ENCODE data around the gene BTBD2.
A peak's percentile ranks its signal among the peaks of the same experiment; 100 is the strongest.

The BTBD2 gene

DNA sequence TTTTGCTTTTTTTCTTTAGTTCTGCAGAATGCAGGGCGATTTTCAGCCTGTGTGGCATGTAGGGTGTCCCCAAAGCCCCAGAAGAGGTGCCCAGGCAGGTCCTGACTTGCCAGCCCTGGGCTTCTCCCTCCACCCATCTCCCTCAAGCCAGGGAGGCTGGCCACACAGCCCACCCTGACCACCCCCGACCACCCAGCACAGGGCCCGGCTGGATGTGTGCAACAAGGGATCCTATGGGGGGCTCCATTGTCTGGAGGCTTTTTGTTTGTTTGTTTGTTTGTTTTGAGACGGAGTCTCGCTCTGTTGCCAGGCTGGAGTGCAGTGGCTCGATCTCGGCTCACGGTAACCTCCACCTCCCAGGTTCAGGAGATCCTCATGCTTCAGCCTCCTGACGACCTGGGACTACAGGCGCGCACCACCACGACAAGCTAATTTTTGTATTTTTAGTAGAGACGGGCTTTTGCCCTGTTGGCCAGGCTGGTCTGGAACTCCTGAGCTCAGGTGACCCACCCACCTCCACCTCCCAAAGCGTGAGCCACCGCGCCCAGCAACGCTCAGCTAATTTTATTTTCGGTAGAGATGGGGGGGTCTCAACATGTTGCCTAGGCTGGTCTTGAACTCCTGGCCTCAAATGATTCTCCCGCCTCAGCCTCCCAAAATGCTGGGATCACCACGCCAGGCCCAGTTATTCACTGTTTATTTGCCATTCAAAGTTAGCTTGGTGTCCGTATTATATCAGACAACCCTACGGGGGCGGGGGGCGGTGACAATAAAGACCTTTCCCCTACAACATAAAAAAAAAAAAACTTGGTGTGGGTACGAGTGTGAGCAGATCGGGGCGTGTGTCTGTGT lies 43.3 kb upstream of the BTBD2 start:
- H3K27ac ChIP-seq: peak overlapping the region; percentile 92
- no peaks in the 10 kb centered on the region for H3K9me3 ChIP-seq
- H3K27me3 ChIP-seq: no peaks in the 10 kb centered on the region
- H3K36me3 ChIP-seq: no peaks in the 10 kb centered on the region
- no peaks in the 10 kb centered on the region for H4K20me1 ChIP-seq
- no peak for TF ChIP-seq Cebpa-rat (IDR thresholded peaks at IDR 0.05)
- H3K4me1 ChIP-seq: peaks cover 91% of the 10 kb centered on the region
- H3K4me3 ChIP-seq: no peak overlapping the region
- H3K4me2 ChIP-seq: peak overlapping the region; percentile 99
- peak overlapping the region; percentile 88 for H3K9ac ChIP-seq

GRCh38 chr19:2057484-2058469 lies 42.3 kb upstream of the BTBD2 start:
- Histone ChIP-seq H3K27me3 (no peaks in the 10 kb centered on the region), H3K36me3 (no peaks in the 10 kb centered on the region), H3K9ac (peak overlapping the region; percentile 48), H3K9me3 (no peaks in the 10 kb centered on the region), H3K27ac (peak overlapping the region; percentile 74), H3K4me1 (peaks cover 91% of the 10 kb centered on the region), H3K4me2 (peak overlapping the region; percentile 99), H3K4me3 (no peak overlapping the region), H4K20me1 (no peaks in the 10 kb centered on the region)
- TF ChIP-seq Cebpa-rat (IDR thresholded peaks at IDR 0.05): no peak

- no peaks in the 10 kb centered on the region for H3K27me3 ChIP-seq
- peak overlapping the region; percentile 48; the same call in 1 of the 2 replicates for H3K9ac ChIP-seq
- H3K9me3 ChIP-seq: no peaks in the 10 kb centered on the region
- H3K4me2 ChIP-seq: peak overlapping the region; percentile 99
- peak overlapping the region; percentile 74 for H3K27ac ChIP-seq
- peaks cover 91% of the 10 kb centered on the region for H3K4me1 ChIP-seq
- TF ChIP-seq Cebpa-rat (IDR thresholded peaks at IDR 0.05): no peak
- H4K20me1 ChIP-seq: no peaks in the 10 kb centered on the region
- no peak overlapping the region for H3K4me3 ChIP-seq
- H3K36me3 ChIP-seq: no peaks in the 10 kb centered on the region
These were observed 41.3 kb upstream of the BTBD2 start for GRCh38 chr19:2056837-2057192.

DNA sequence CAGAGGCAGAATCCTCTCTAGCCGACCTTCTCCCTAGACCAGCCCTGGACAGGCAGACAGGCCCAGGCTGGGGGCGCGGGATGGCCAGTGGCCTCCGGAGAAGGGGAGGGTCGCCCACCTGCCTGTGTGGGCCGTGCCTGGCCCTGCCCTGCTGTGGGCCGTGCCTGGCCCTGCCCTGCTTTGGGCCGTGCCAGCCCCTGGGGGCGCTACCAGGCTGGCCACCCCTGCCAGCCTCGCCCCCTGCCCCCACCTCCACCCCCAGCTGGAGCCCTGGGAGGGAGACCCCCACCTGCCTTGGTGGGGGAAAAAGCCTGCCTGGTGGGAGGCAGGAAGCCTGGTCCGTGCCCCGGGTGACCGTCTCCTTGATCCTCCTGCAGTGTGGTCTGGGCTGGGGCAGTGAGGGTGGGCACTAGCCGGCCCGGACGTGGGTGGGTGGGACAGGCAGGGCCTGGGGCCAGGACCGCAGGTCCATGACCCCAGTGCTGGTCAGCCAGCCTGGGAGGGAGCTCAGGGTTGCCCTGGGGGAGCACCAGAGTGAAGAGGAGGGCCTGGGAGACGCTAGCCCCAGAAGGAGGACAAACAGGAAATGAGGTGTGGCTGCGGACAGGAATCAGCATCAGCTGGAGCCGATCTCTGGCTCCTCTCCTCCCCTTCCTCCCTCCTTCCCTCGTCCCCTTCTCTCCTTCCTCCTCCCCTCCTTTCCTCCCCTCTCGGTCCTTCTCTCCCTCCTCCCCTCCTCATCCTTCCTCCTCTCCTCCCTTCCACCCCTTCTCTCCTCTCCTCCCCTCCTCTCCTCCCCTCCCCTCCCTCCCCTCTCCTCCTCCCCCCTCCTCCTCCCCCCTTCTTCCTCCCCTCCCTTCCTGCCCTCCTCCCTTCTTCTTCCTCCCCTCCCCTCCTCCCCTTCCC lies 40.7 kb upstream of the BTBD2 start:
- Histone ChIP-seq H3K4me3 (no peak overlapping the region), H3K9ac (0 out of 2 replicates have a peak overlapping the region, but pooled peaks have one; percentile 50), H3K36me3 (no peaks in the 10 kb centered on the region), H3K4me1 (peaks cover 95% of the 10 kb centered on the region), H3K27ac (peak overlapping the region; percentile 73), H3K4me2 (peak overlapping the region; percentile 77), H3K27me3 (no peaks in the 10 kb centered on the region), H4K20me1 (no peaks in the 10 kb centered on the region), H3K9me3 (no peaks in the 10 kb centered on the region)
- no peak for TF ChIP-seq Cebpa-rat (IDR thresholded peaks at IDR 0.05)

GRCh38 chr19:2054763-2055162 lies 39.2 kb upstream of the BTBD2 start:
- Histone ChIP-seq H3K4me3 (no peak overlapping the region), H3K9ac (no peak overlapping the region), H3K36me3 (no peaks in the 10 kb centered on the region), H3K27ac (peak overlapping the region; percentile 19; the same call in 1 of the 2 replicates), H4K20me1 (peaks cover 9% of the 10 kb centered on the region), H3K27me3 (no peaks in the 10 kb centered on the region), H3K4me1 (peaks cover 84% of the 10 kb centered on the region), H3K9me3 (no peaks in the 10 kb centered on the region), H3K4me2 (peak overlapping the region; percentile 77)
- no peak for TF ChIP-seq Cebpa-rat (IDR thresholded peaks at IDR 0.05)

DNA sequence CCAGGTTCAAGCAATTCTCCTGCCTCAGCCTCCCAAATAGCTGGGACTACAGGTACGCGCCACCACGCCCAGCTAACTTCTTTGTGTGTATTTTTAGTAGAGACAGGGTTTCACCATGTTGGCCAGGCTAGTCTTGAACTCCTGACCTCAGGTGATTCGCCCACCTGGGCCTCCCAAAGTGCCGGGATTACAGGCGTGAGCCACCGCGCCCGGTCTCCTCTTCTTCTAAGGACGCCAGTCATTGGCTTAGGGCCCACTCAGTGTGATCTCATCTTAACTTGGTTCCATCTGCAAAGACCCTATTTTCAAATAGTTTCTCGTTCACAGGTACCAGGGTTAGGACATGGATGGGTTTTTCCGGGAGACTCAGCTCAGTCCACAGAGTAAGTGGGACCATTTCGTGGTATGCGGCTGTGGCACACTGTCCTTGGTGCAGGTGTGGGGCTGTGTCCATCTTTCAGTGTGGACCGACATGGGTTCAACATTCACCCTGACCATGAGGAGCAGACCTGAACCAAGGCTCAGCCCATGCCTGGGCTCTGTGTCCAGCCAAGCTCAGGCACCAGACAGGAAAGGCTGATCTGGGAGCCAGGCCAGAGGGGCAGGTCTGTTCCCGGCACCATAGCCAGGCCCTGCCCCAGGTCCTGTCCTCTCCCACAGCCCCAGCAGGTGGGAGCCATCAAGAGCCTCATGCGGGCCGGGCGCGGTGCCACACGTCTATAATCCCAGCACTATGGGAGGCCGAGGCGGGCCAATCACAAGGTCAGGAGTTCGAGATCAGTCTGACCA lies 38.3 kb upstream of the BTBD2 start:
- no peaks in the 10 kb centered on the region for H3K27me3 ChIP-seq
- no peaks in the 10 kb centered on the region for H3K9me3 ChIP-seq
- no peak overlapping the region for H3K4me2 ChIP-seq
- TF ChIP-seq Cebpa-rat (IDR thresholded peaks at IDR 0.05): no peak
- H3K4me1 ChIP-seq: peaks cover 84% of the 10 kb centered on the region
- no peak overlapping the region for H3K4me3 ChIP-seq
- H4K20me1 ChIP-seq: peaks cover 19% of the 10 kb centered on the region
- peaks cover 8% of the 10 kb centered on the region for H3K36me3 ChIP-seq
- H3K27ac ChIP-seq: no peak overlapping the region
- no peak overlapping the region for H3K9ac ChIP-seq

DNA sequence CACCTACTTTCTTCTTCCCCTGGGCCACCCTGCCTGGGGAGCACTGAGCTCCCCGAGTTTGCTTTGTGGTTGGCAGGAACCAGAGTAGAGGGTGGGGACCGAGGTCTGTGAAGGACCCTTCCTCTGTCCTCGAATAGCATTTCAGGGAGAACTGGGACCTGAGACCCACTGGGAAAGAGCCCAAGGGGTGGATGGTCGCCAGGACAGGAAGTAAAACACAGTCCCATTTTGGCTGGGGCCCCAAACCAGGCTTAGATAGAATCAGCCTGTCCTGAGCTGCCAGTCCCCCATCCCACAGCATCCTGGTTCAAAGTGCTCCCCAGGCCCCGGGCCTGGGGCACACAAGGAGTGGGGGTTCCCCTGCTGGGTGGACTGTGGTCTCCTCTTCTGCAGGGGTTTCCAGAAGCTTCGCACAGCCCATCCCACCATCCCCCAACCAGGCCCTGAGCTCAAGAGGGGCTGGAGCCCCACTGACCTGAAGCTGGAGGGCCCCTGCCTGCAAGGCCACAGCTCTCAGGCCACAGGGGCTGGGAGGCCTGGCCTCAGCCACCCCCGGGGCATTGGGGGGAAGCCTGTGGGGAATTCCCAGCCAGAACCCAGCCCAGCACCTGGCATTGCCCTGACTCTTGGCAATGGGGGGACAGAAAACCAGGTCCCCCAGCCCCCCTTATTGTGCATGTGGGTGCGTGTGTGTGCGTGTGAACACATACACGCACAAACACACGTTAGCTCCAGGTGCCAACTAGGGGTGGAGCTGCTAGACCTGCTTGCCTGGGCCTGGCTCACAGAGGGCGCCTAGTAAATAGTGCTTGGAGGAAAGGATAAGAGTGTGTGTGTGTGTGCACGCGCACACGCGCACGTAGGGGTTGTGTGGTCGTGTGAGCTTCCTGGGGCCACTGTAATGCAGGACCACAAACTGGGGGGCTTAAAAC lies 36.5 kb upstream of the BTBD2 start:
- peak overlapping the region; percentile 88 for H3K4me2 ChIP-seq
- H3K27ac ChIP-seq: peak overlapping the region; percentile 82
- peaks cover 36% of the 10 kb centered on the region for H4K20me1 ChIP-seq
- H3K9me3 ChIP-seq: no peaks in the 10 kb centered on the region
- peak overlapping the region; percentile 88 for H3K4me3 ChIP-seq
- peaks cover 84% of the 10 kb centered on the region for H3K4me1 ChIP-seq
- no peak for TF ChIP-seq Cebpa-rat (IDR thresholded peaks at IDR 0.05)
- peaks cover 25% of the 10 kb centered on the region for H3K36me3 ChIP-seq
- peak overlapping the region; percentile 55 for H3K9ac ChIP-seq
- H3K27me3 ChIP-seq: no peaks in the 10 kb centered on the region

All from BLaER1 (cell line).